SK-N-SH (cell line): ENCODE data around the gene SCAF1. TPM values are rescaled to one million over a fixed set of nuclear protein-coding genes. Genes with fewer than 3 reads are reported as not detected.

Experiments
- CTCF ChIA-PET: fragments of 300-600, 350-600 bp; formaldehyde crosslinking; extraction: SDS; loops from one replicate; lab custom pipeline; 2021; lab: Yijun Ruan, JAX
- POLR2A ChIA-PET: fragments of 350-600 bp; sonication (Branson Sonifier 250); formaldehyde crosslinking; extraction: SDS; loops from one replicate; lab custom pipeline; 2020; ENCODE audit warnings: antibody characterized with exemption, inconsistent platforms; lab: Yijun Ruan, JAX
- DNase-seq: peaks from one replicate; pipeline ENCODE4 v3.0.0; 2012
- H2AFZ ChIP-seq: fragments of 200-600 bp; sonication (generic); 2 replicates; pipeline ENCODE4 v1.8.1; 2016; ENCODE audit warnings: antibody characterized with exemption, mild to moderate bottlenecking, low read depth
- H3F3A ChIP-seq: fragments of 200-600 bp; sonication (generic); replicated peaks from 2 replicates; pipeline ENCODE3; 2016; ENCODE audit warnings: antibody characterized with exemption, mild to moderate bottlenecking; ENCODE audit not compliant: insufficient read depth
- H3K27ac ChIP-seq, 2 experiments: fragments of 200-500 bp in 1 of 2; fragments of 200-600 bp in 1 of 2; sonication (Bioruptor generic) in 1 of 2; sonication (generic), shearing (Covaris generic) in 1 of 2; 2 replicates each; pipeline versions ENCODE4 v1.5.1 to v1.6.1; 2014 to 2016; ENCODE audit warnings: low read depth in 2 of 2, inconsistent platforms in 1 of 2, low read length in 1 of 2, mild to moderate bottlenecking in 1 of 2, mixed read lengths in 1 of 2
- H3K27me3 ChIP-seq: fragments of 200-600 bp; sonication (generic), shearing (Covaris generic); 2 replicates; pipeline ENCODE4 v1.6.1; 2016; ENCODE audit warnings: mixed run types; ENCODE audit not compliant: insufficient read depth
- H3K36me3 ChIP-seq, 2 experiments: fragments of 200-500 bp in 1 of 2; fragments of 200-600 bp in 1 of 2; sonication (Bioruptor generic) in 1 of 2; sonication (generic) in 1 of 2; replicated peaks in 1 of 2; 2 replicates each; pipeline versions ENCODE3 to v1.5.1; 2014 to 2016; ENCODE audit warnings: low read length in 1 of 2, mild to moderate bottlenecking in 1 of 2; ENCODE audit not compliant: insufficient read depth in 2 of 2, control insufficient read depth in 1 of 2
- H3K4me1 ChIP-seq, 2 experiments: fragments of 200-500 bp in 1 of 2; fragments of 200-600 bp in 1 of 2; sonication (Bioruptor generic) in 1 of 2; sonication (generic), shearing (Covaris generic) in 1 of 2; 2 replicates each; pipeline versions ENCODE4 v1.5.1 to v1.6.1; 2014 to 2016; ENCODE audit warnings: low read depth in 1 of 2, low read length in 1 of 2, mixed run types in 1 of 2; ENCODE audit not compliant: insufficient read depth in 2 of 2, control insufficient read depth in 1 of 2
- H3K4me2 ChIP-seq: fragments of 200-600 bp; sonication (generic), shearing (Covaris generic); 2 replicates; pipeline ENCODE4 v1.6.1; 2017; ENCODE audit warnings: mixed run types
- H3K4me3 ChIP-seq, 2 experiments: fragments of 200-500 bp in 1 of 2; fragments of 200-600 bp in 1 of 2; sonication (Bioruptor generic) in 1 of 2; sonication (generic), shearing (Covaris generic) in 1 of 2; 2 replicates each; pipeline versions ENCODE4 v1.5.1 to v1.8.1; 2014 to 2016; ENCODE audit warnings: low read depth in 2 of 2, inconsistent platforms in 1 of 2, low read length in 1 of 2, mild to moderate bottlenecking in 1 of 2, mixed read lengths in 1 of 2, moderate library complexity in 1 of 2
- H3K79me2 ChIP-seq: fragments of 200-600 bp; sonication (generic); 2 replicates; pipeline ENCODE4 v1.8.1; 2017; ENCODE audit warnings: mild to moderate bottlenecking; ENCODE audit not compliant: insufficient read depth
- H3K9ac ChIP-seq: fragments of 200-600 bp; sonication (generic); 2 replicates; pipeline ENCODE4 v1.6.1; 2017; ENCODE audit warnings: mixed run types
- H3K9me2 ChIP-seq: fragments of 200-600 bp; sonication (generic); 2 replicates; pipeline ENCODE4 v1.6.1; 2017; ENCODE audit warnings: mixed run types
- H3K9me3 ChIP-seq: fragments of 200-600 bp; sonication (generic); 2 replicates; pipeline ENCODE4 v1.6.1; 2017; ENCODE audit warnings: mixed run types, mild to moderate bottlenecking, moderate library complexity
- H4K20me1 ChIP-seq: fragments of 200-600 bp; sonication (generic); 2 replicates; pipeline ENCODE4 v1.6.1; 2017; ENCODE audit warnings: mild to moderate bottlenecking, mixed run types; ENCODE audit not compliant: insufficient read depth
- CHD2 ChIP-seq: fragments of 150-350 bp; IDR thresholded peaks from 2 replicates; pipeline ENCODE4 v1.6.1; 2018; ENCODE audit warnings: low read length; ENCODE audit not compliant: partially characterized antibody
- FOSL2 ChIP-seq: IDR thresholded peaks from 2 replicates; pipeline ENCODE4 v1.4.0; 2012; ENCODE audit warnings: low read depth, mild to moderate bottlenecking, moderate library complexity, borderline replicate concordance
- FOXM1 ChIP-seq: IDR thresholded peaks from 2 replicates; pipeline ENCODE4 v1.4.0; 2012; ENCODE audit warnings: low read depth, mild to moderate bottlenecking
- MXI1 ChIP-seq: IDR thresholded peaks from 2 replicates; pipeline ENCODE4 v1.6.1; 2012; ENCODE audit warnings: mild to moderate bottlenecking, low read depth, low read length, improper control_type of control experiment
- POLR2AphosphoS5 ChIP-seq: IDR thresholded peaks from 2 replicates; pipeline ENCODE4 v1.6.1; 2012; ENCODE audit warnings: low read depth, low read length
- TCF12 ChIP-seq: IDR thresholded peaks from 2 replicates; pipeline ENCODE4 v1.4.0; 2012
- WGBS: methylation state at CpG from one replicate; pipeline ENCODE4 v1.1.6; 2017; ENCODE audit warnings: low lambda C conversion rate; 5-methylcytosine and 5-hydroxymethylcytosine counted together
- polyA plus RNA-seq, 3 experiments: library from polyadenylated mRNA; depleted of rRNA; stranded (reverse); fragments of >200 nt; gene quantifications; 2 replicates each; pipeline ENCODE4 v1.2.3, GENCODE V29; 2012
- TF ChIP-seq, protein P1 (sequence below): IDR thresholded peaks from 2 replicates; pipeline ENCODE4 v1.4.0; 2012; ENCODE audit warnings: low read depth
- TF ChIP-seq, protein P2 (sequence below): fragments of 150-350 bp; IDR thresholded peaks from 2 replicates; pipeline ENCODE4 v1.6.1; 2016; ENCODE audit warnings: mild to moderate bottlenecking, low read depth, low read length
- TF ChIP-seq, protein P3 (sequence below): IDR thresholded peaks from 2 replicates; pipeline ENCODE4; 2012

Gene SCAF1
- polyA plus RNA-seq, 1 of the 3 experiments (the other 2 are of a cell fraction): 9.5 TPM

DNA sequence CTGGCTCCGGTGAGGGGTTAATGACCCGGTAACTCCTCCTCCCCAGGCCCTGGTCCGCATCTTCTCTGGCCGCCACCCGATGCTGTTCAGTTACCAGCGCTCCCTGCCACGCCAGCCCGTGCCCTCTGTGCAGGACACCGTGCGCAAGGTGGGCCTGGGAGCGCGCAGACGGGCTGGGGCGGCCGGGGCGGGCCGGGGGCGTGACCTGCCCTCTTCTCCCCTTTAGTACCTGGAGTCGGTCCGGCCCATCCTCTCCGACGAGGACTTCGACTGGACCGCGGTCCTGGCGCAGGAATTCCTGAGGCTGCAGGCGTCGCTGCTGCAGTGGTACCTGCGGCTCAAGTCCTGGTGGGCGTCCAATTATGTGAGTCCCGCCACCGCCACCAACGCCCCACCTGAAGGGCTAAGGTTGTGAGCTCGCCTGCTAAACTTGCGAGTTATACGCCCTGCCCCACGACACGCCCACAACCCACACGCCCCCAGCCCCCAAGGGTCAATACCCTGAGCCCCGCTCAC is 59.3 kb downstream of the SCAF1 start:
- peaks cover 21 to 25% of the 10 kb centered on the region in 2 experiments for H3K36me3 ChIP-seq
- peak; percentile 44 for DNase-seq
- no peak overlapping the region for H3K27ac ChIP-seq
- TF ChIP-seq CHD2 (no peak), TCF12 (no peak), MXI1 (no peak), POLR2AphosphoS5 (no peak)
- TF ChIP-seq, all 33 proteins: peak for 0
- Histone ChIP-seq H2AFZ (no peak overlapping the region), H3K4me1 (no peaks in the 10 kb centered on the region), H3K9me3 (no peaks in the 10 kb centered on the region), H3K27me3 (no peaks in the 10 kb centered on the region), H3K4me2 (no peak overlapping the region), H3F3A (no peaks in the 10 kb centered on the region), H3K4me3 (no peak overlapping the region), H4K20me1 (no peaks in the 10 kb centered on the region), H3K9me2 (no peaks in the 10 kb centered on the region), H3K9ac (no peak overlapping the region), H3K79me2 (no peaks in the 10 kb centered on the region)
- WGBS: 91% methylated on average over 26 of the region's 40 CpGs
- ChIA-PET CTCF (no interaction called here), POLR2A (no interaction called here)

DNA sequence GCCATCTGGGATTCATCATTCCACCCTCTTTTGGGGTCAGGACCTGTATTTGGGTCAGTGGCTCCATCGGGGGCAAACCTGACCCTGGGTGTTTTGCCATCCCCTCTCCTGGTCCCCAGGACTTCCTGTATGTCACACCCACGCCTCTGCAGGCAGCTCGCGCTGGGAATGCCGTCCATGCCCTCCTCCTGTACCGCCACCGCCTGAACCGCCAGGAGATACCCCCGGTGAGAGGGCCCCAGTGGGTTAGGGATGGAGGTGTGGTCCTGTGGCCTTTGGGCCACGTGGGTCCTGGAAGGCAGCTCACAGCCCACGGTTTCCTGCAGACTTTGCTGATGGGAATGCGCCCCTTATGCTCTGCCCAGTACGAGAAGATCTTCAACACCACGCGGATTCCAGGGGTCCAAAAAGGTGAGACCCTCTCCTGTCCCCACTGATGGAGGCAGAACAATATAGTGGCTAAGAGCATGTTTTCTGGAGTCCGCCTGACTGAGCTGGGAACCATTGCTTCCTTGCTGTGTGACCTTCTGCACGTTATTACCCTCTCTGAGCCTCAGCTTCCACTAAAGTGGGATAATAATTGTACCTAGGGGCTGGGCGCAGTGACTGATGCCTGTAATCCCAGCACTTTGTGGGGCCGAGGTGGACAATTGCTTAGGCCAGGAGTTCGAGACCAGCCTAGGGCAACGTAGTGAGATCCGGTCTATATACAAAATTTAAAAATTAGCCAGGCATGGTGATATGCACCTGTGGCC is 63.1 kb downstream of the SCAF1 start:
- no peaks in the 10 kb centered on the region for H3F3A ChIP-seq
- H3K4me2 ChIP-seq: no peak overlapping the region
- WGBS: 93% methylated on average over 19 of the region's 22 CpGs
- peaks cover 11 to 24% of the 10 kb centered on the region in 2 experiments for H3K36me3 ChIP-seq
- H3K9me2 ChIP-seq: no peaks in the 10 kb centered on the region
- H3K27me3 ChIP-seq: no peaks in the 10 kb centered on the region
- H3K4me1 ChIP-seq: no peaks in the 10 kb centered on the region
- TF ChIP-seq, protein P1, sequence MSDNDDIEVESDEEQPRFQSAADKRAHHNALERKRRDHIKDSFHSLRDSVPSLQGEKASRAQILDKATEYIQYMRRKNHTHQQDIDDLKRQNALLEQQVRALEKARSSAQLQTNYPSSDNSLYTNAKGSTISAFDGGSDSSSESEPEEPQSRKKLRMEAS: no peak
- TF ChIP-seq, protein P2, sequence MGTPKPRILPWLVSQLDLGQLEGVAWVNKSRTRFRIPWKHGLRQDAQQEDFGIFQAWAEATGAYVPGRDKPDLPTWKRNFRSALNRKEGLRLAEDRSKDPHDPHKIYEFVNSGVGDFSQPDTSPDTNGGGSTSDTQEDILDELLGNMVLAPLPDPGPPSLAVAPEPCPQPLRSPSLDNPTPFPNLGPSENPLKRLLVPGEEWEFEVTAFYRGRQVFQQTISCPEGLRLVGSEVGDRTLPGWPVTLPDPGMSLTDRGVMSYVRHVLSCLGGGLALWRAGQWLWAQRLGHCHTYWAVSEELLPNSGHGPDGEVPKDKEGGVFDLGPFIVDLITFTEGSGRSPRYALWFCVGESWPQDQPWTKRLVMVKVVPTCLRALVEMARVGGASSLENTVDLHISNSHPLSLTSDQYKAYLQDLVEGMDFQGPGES: no peak
- no peak for TF ChIP-seq FOSL2
- no peak for TF ChIP-seq FOXM1
- TF ChIP-seq, protein P3, sequence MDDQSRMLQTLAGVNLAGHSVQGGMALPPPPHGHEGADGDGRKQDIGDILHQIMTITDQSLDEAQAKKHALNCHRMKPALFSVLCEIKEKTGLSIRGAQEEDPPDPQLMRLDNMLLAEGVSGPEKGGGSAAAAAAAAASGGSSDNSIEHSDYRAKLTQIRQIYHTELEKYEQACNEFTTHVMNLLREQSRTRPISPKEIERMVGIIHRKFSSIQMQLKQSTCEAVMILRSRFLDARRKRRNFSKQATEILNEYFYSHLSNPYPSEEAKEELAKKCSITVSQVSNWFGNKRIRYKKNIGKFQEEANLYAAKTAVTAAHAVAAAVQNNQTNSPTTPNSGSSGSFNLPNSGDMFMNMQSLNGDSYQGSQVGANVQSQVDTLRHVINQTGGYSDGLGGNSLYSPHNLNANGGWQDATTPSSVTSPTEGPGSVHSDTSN: no peak
- ChIA-PET CTCF (no interaction called here), POLR2A (no interaction called here)
- H3K79me2 ChIP-seq: no peaks in the 10 kb centered on the region
- no peak overlapping the region for H2AFZ ChIP-seq
- no peak overlapping the region for H3K4me3 ChIP-seq
- no peak overlapping the region for H3K9ac ChIP-seq
- no peaks in the 10 kb centered on the region for H3K9me3 ChIP-seq
- H3K27ac ChIP-seq: no peak overlapping the region
- no peak for DNase-seq
- no peaks in the 10 kb centered on the region for H4K20me1 ChIP-seq
